HG03460 (cell line): ENCODE measurements around the gene ANTXR1.

Source experiments
- ATAC-seq: cut with Tn5 transposase; IDR thresholded peaks from one replicate; pipeline ENCODE4 v1.9.1; 2021; ENCODE audit not compliant: unreplicated experiment

ANTXR1 gene

DNA sequence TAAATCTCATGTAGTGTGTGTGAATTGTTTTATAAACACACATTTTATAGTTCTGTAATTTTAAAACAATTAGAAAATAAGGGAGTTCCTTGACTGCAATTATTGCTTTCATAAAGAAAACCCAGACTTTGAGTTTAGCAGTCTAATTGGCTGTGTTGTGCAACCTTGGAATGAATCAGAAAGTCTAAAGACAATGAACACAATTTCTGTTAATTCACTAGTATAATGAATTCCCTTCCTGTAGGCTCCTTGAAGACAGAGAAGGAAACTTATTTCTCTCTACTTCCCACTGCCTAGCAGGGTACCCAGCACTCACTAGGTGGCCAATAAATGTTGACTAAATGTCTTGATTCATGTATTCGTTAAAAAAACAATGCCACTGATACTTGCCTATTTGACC, 79.9 kb downstream of the ANTXR1 start:
- no peak for ATAC-seq

DNA sequence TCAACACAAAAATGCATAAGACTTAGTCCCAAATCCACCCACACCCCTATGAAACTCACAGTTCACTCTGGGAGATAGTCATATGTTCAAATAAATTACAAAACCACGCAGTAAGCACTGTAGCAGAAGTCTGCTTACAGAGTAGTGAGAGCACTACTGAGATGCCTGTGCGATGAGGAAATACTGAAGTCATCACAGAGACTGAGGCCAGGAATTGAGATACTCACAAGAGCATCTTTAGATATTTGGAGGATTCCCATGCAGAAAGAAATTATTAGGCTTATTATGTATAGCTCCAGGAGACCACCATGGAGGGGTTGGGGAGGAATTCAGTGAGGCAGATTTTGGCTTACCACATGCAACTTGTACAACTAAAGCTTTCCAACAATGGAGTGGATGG, 82.3 kb downstream of the ANTXR1 start:
- ATAC-seq = no peak

GRCh38 chr2:69096326-69097095, 83.5 kb downstream of the ANTXR1 start:
- ATAC-seq = no peak

- no peak for ATAC-seq
Measured at GRCh38 chr2:69097148-69097610, 84.2 kb downstream of the ANTXR1 start.

- ATAC-seq = no peak
Measured at GRCh38 chr2:69097891-69098655, 85.1 kb downstream of the ANTXR1 start.

- ATAC-seq = no peak
Measured at GRCh38 chr2:69099541-69099940, 86.6 kb downstream of the ANTXR1 start.

- no peak for ATAC-seq
Measured at GRCh38 chr2:69100220-69100723, 87.3 kb downstream of the ANTXR1 start.

DNA sequence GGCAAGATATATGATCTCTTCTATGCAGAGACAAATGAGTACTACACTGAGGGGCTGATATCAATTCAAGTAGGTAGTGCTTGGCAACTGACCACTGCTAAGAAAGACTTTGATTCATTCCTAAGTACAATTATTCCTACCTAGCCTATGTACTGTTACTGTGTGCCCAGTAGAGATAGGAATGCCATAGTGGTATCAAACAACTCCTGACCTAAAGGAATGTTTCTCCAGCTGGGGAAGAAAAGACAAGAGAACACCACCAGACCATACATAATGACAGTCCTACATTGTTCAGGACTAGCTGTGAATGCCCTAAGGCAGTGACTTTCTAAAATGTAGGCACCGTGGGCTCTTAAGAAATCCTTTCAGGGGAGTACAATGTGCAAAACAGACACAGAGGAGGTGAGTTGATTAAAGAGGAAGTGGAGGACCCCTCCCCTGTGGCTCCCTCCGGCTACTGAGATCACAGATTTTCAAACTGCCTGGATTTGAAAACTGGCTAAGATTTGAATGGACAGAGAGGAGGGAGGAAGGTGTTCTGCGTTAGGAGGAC, 89.1 kb downstream of the ANTXR1 start:
- no peak for ATAC-seq

- no peak for ATAC-seq
Measured at GRCh38 chr2:69103419-69103818, 90.4 kb downstream of the ANTXR1 start.

GRCh38 chr2:69104261-69104660, 91.3 kb downstream of the ANTXR1 start:
- ATAC-seq = no peak

GRCh38 chr2:69109255-69109654, 96.3 kb downstream of the ANTXR1 start:
- no peak for ATAC-seq

DNA sequence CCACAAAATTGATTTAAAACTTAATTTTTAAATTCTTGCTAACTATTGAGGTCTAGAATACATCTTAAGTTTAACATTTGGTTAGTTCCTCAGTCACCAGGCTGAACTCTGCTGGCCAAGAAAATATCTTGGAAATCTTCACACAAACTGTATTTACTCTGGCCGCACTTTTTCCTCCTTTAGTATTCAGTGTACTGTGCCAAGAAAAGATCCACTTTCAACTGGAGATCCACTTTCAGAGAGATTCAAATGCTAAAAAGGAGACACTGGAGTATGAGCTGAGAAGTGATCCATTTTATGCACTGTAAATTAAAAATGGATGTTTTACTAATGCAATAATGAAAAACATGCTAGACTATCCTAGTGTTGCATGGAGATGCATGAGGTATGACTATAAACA, 98.1 kb downstream of the ANTXR1 start:
- no peak for ATAC-seq

- no peak for ATAC-seq
Measured at GRCh38 chr2:69113627-69114026, 100.6 kb downstream of the ANTXR1 start.

DNA sequence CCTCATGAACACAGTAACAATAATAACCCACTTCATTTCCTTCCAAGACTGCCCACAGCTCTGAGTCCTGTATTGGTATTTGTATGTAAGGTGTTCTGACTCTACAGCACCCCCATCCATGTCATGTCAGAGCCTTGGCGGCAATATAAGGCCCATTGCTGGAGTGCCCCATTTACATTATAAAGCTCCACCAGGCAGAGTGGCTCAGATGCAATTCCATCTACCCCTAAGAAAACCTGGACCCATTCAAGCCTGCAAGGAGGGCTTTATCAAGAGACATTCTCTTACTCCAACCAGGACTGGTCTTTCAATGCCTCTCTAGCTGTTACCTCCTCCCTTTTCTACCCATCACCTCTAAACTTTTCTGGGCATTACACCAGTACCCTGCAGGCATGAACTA, 101.6 kb downstream of the ANTXR1 start:
- ATAC-seq = no peak

DNA sequence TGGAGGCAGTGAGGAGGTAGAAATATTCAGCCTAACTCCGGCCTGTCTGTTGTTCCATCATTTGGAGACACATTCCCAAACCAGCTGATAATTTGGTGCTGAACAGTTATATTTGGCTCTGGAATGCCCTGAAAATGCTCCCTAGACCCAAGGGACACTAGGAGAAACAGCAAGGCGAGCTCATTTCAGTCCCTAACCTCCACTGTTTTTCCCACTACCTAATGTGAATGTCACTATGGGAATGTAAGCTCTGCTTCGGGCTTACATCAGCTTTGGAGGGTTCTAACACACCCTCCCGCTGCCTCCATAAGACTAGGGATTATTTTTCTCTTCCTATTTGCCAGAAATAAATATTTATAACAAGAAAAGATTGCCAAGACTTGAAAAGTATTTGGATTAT, 103.5 kb downstream of the ANTXR1 start:
- ATAC-seq = no peak

DNA sequence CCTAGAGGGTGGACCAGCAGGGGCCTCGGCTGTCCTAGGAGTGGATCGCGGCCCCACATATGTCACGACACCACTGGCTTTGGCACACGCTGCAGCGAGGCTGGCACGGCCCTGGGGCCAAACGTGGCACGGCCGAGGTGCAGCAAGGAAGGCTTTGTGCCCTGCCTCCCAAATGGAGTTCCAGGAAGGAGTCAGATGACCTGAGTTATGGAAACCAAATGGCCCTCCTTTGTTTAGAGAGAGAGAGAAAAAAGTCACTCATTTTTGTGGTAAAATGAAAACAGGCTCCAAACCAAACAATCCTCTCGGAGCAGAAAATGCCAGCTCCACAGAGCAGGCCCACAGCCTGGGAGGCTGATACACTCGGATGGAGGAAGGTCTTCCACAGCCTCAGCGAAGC, 105.6 kb downstream of the ANTXR1 start:
- no peak for ATAC-seq

DNA sequence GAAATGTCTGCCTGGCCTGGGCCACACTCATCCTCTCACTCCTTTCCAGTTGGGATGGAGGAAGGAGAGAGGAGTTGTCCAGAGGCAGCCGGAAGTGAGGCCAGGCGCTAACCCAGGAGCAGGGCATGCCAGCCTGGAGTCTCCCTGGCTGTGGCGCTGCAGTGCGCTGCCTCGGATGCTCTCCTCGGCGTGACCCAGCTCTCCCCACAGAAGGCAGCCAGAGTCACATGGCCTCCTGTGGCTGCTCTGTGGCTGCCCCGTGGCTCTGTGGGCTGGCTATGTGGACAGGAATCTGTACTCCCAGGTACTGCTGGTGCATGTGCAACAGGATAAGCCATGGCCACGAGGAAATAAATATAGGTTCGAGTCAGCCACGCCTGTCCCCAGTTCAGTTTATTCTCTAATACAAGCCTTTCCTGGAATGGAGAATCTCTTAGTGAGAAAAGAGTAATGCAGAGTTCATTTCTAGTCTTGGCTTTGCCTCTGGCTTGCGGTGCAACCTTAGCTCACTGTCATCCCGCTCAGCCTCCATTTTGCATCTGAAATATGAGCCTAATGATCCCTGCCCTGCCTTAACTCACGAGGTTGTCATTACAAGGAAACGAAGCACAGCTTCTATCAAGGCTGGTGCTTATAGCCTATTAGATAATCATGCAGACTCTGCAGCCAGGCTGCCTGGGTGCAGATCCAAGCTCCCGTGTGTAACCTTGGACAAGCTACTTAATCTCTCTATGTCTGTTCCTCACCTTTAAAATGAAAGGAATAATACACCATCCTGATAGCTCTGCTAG, 106.3 kb downstream of the ANTXR1 start:
- no peak for ATAC-seq

DNA sequence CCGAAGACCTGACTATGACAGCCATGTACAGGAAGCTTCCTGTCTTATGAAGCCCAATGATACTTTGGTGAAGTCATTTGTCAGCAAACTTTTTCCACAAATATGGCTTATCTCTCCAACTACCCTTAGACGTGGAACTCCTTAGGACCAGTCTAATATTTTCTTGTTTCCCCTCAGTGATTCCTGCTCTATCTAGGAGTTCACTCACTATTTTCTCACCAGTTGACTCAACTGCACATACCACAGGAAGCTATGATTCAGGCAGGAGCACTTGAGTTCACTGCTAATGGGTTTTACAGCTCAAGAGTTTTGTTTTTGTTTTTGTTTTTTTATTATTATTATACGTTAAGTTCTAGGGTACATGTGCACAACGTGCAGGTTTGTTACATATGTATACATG, 109.3 kb downstream of the ANTXR1 start:
- ATAC-seq = no peak

DNA sequence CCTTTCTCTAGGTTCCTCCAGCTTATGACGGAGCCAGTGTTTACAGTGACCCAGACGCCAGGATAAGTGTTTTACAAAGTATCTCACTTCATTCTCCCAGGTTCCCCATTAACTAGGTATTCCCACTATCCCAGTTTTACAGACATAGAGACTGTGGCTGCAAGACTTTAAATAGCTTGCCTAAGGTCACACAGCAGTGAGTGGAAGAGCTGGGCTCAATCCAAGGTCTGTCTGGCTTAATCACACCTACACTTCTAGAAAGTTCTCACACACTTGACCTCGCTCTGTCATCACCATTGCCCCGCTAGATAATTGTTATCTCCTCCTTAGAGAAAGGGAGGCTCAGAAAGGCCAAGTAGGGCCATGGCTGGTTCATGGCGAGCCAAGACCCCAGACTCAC, 110.2 kb downstream of the ANTXR1 start:
- no peak for ATAC-seq

GRCh38 chr2:69124343-69124742, 111.4 kb downstream of the ANTXR1 start:
- ATAC-seq = no peak

GRCh38 chr2:69125816-69126215, 112.8 kb downstream of the ANTXR1 start:
- no peak for ATAC-seq
